Fibroblast of lung (primary cell): ENCODE data around the gene ADGRD1. TPM values are rescaled to one million over a fixed set of nuclear protein-coding genes. Genes with fewer than 3 reads are reported as not detected.

Source experiments
- DNase-seq, 2 donors: peaks; one replicate each; pipeline versions ENCODE4 v3.0.0 to v3.0.0-alpha.2; 2010; ENCODE audit warnings: low read depth in 2 of 2
- H2AFZ ChIP-seq: 2 replicates; pipeline ENCODE4 v1.5.1; 2012; ENCODE audit warnings: low read length, control low read depth, inconsistent platforms
- H3K27ac ChIP-seq: 2 replicates; pipeline ENCODE4 v1.5.1; 2011; ENCODE audit warnings: low read length, control low read depth; ENCODE audit not compliant: insufficient read depth
- H3K27me3 ChIP-seq: 2 replicates; pipeline ENCODE4 v1.5.1; 2011; ENCODE audit warnings: mild to moderate bottlenecking, low read length; ENCODE audit not compliant: control insufficient read depth, insufficient read depth
- H3K36me3 ChIP-seq: 2 replicates; pipeline ENCODE4 v1.5.1; 2011; ENCODE audit warnings: low read length; ENCODE audit not compliant: control insufficient read depth, insufficient read depth
- H3K4me1 ChIP-seq: 2 replicates; pipeline ENCODE4 v1.5.1; 2011; ENCODE audit warnings: low read length; ENCODE audit not compliant: control insufficient read depth, insufficient read depth; ENCODE audit errors: extremely low read depth
- H3K4me2 ChIP-seq: 2 replicates; pipeline ENCODE4 v1.5.1; 2011; ENCODE audit warnings: low read length, control low read depth; ENCODE audit not compliant: insufficient read depth; ENCODE audit errors: extremely low read depth
- H3K4me3 ChIP-seq, 4 experiments: fragments of 200-600 bp in 1 of 4; sonication (generic) in 1 of 4; replicated peaks in 1 of 4; 2 replicates each; pipeline ENCODE4 v1.5.1; 2011 to 2016; ENCODE audit warnings: low read length in 4 of 4, low read depth in 3 of 4, mild to moderate bottlenecking in 3 of 4, control low read depth in 2 of 4, inconsistent platforms in 1 of 4, mixed read lengths in 1 of 4; ENCODE audit not compliant: insufficient read depth in 1 of 4; ENCODE audit errors: control extremely low read depth in 1 of 4
- H3K79me2 ChIP-seq: 2 replicates; pipeline ENCODE4 v1.5.1; 2012; ENCODE audit warnings: mild to moderate bottlenecking, low read length, inconsistent platforms; ENCODE audit not compliant: control insufficient read depth, insufficient read depth
- H3K9ac ChIP-seq: 2 replicates; pipeline ENCODE4 v1.5.1; 2011; ENCODE audit warnings: mild to moderate bottlenecking, low read length, control low read depth; ENCODE audit not compliant: insufficient read depth
- H3K9me3 ChIP-seq: 2 replicates; pipeline ENCODE4 v1.5.1; 2012; ENCODE audit warnings: low read depth, low read length; ENCODE audit not compliant: control insufficient read depth, insufficient read depth
- H4K20me1 ChIP-seq: 2 replicates; pipeline ENCODE4 v1.5.1; 2011; ENCODE audit warnings: low read length; ENCODE audit not compliant: control insufficient read depth, insufficient read depth; ENCODE audit errors: extremely low read depth
- CTCF ChIP-seq, 2 donors: IDR thresholded peaks in 1 of 2; conservative IDR thresholded peaks in 1 of 2; 1 replicate in 1 of 2; 2 replicates in 1 of 2; pipeline ENCODE4 v1.5.1; 2011 to 2012; ENCODE audit warnings: low read length in 2 of 2, control low read depth in 1 of 2, inconsistent platforms in 1 of 2, low read depth in 1 of 2, mild to moderate bottlenecking in 1 of 2
- EZH2 ChIP-seq: IDR thresholded peaks from 2 replicates; pipeline ENCODE4 v1.5.1; 2012; ENCODE audit warnings: low read length, control low read depth, mild to moderate bottlenecking; ENCODE audit errors: missing control alignments
- polyA plus RNA-seq, 2 donors: library from polyadenylated mRNA; depleted of rRNA in 1 of 2; stranded (reverse) in 1 of 2; unstranded in 1 of 2; fragments of >200 nt; gene quantifications; 2 replicates each; pipeline ENCODE4 v1.2.1, GENCODE V29; 2011 to 2012; ENCODE audit warnings: missing spikeins in 1 of 2
- total RNA-seq: library from RNA; depleted of rRNA; stranded (reverse); fragments of >200 nt; gene quantifications from 2 replicates; pipeline ENCODE4 v1.2.1, GENCODE V29; 2014

The ADGRD1 gene
- total and polyA plus RNA-seq, 2 donors (not counting 1 experiment from before 2014, with no cell fraction given): 7.3 to 11.6 TPM

GRCh38 chr12:131015581-131016337 lies 62.1 kb downstream of the ADGRD1 start:
- Histone ChIP-seq H3K36me3 (no peaks in the 10 kb centered on the region), H2AFZ (no peak overlapping the region), H3K4me3 (no peak overlapping the region), H3K27me3 (no peaks in the 10 kb centered on the region), H3K4me1 (no peaks in the 10 kb centered on the region), H4K20me1 (no peaks in the 10 kb centered on the region), H3K9ac (no peak overlapping the region), H3K79me2 (no peaks in the 10 kb centered on the region), H3K9me3 (no peaks in the 10 kb centered on the region), H3K4me2 (no peak overlapping the region), H3K27ac (no peak overlapping the region)
- TF ChIP-seq CTCF (conservative IDR thresholded peaks at IDR 0.05 in 1 of 2, IDR thresholded peaks at IDR 0.05 in 1 of 2; ENCODE audit: low read depth in 1 of 2, low read length in 2 of 2): no peak
- TF ChIP-seq EZH2: no peak
- DNase-seq: no peak

GRCh38 chr12:131017477-131017991 lies 63.8 kb downstream of the ADGRD1 start:
- Histone ChIP-seq H3K4me2 (no peak overlapping the region), H4K20me1 (no peaks in the 10 kb centered on the region), H3K79me2 (no peaks in the 10 kb centered on the region), H3K27me3 (no peaks in the 10 kb centered on the region), H3K9me3 (no peaks in the 10 kb centered on the region), H3K4me1 (no peaks in the 10 kb centered on the region), H3K27ac (no peak overlapping the region), H3K4me3 (no peak overlapping the region), H3K36me3 (no peaks in the 10 kb centered on the region), H3K9ac (no peak overlapping the region), H2AFZ (no peak overlapping the region)
- DNase-seq: no peak
- TF ChIP-seq CTCF (conservative IDR thresholded peaks at IDR 0.05 in 1 of 2, IDR thresholded peaks at IDR 0.05 in 1 of 2; ENCODE audit: low read depth in 1 of 2, low read length in 2 of 2) (no peak), EZH2 (no peak)

GRCh38 chr12:131018019-131018620 lies 64.4 kb downstream of the ADGRD1 start:
- no peaks in the 10 kb centered on the region for H3K9me3 ChIP-seq
- H3K4me2 ChIP-seq: no peak overlapping the region
- H3K4me3 ChIP-seq: no peak overlapping the region
- no peak overlapping the region for H3K9ac ChIP-seq
- DNase-seq: no peak
- no peaks in the 10 kb centered on the region for H3K27me3 ChIP-seq
- H2AFZ ChIP-seq: no peak overlapping the region
- H3K27ac ChIP-seq: no peak overlapping the region
- no peaks in the 10 kb centered on the region for H3K36me3 ChIP-seq
- no peaks in the 10 kb centered on the region for H4K20me1 ChIP-seq
- no peaks in the 10 kb centered on the region for H3K79me2 ChIP-seq
- H3K4me1 ChIP-seq: no peaks in the 10 kb centered on the region
- TF ChIP-seq EZH2 (no peak), CTCF (conservative IDR thresholded peaks at IDR 0.05 in 1 of 2, IDR thresholded peaks at IDR 0.05 in 1 of 2; ENCODE audit: low read depth in 1 of 2, low read length in 2 of 2) (no peak)
